Endothelial cell (in vitro differentiated cells): ENCODE measurements around the gene FARS2. TPM values are rescaled to one million over a fixed set of nuclear protein-coding genes. Genes with fewer than 3 reads are reported as not detected.

Experiments used
- DNase-seq: peaks from one replicate; pipeline ENCODE4 v3.0.0; 2021; ENCODE audit warnings: low spot score
- H3K27ac Mint-ChIP-seq: one replicate; pipeline ENCODE4 v1.8.0; 2021; ENCODE audit warnings: mixed read lengths, inconsistent platforms; ENCODE audit not compliant: unreplicated experiment
- H3K27me3 Mint-ChIP-seq: one replicate; pipeline ENCODE4 v1.8.0; 2021; ENCODE audit warnings: mild to moderate bottlenecking, moderate library complexity, mixed read lengths, inconsistent platforms; ENCODE audit not compliant: unreplicated experiment
- H3K36me3 Mint-ChIP-seq: one replicate; pipeline ENCODE4 v1.8.0; 2021; ENCODE audit warnings: mild to moderate bottlenecking, low read depth, mixed read lengths, inconsistent platforms; ENCODE audit not compliant: unreplicated experiment
- H3K4me1 Mint-ChIP-seq: one replicate; pipeline ENCODE4 v1.8.0; 2021; ENCODE audit warnings: mild to moderate bottlenecking, mixed read lengths, inconsistent platforms; ENCODE audit not compliant: unreplicated experiment
- H3K4me3 Mint-ChIP-seq: one replicate; pipeline ENCODE4 v1.8.0; 2021; ENCODE audit warnings: mild to moderate bottlenecking, mixed read lengths, inconsistent platforms; ENCODE audit not compliant: unreplicated experiment
- H3K9me3 Mint-ChIP-seq: one replicate; pipeline ENCODE4 v1.8.0; 2021; ENCODE audit warnings: mixed read lengths, inconsistent platforms; ENCODE audit not compliant: unreplicated experiment
- total RNA-seq: library from RNA; stranded (reverse); fragmentation: NEBNext Ultra II Directional; extraction: Animal tissue kit (Norgen Biotek cat#: 25700); gene quantifications from one replicate; pipeline ENCODE4 v1.2.1, GENCODE V29; 2021; ENCODE audit not compliant: unreplicated experiment
- TF ChIP-seq, protein P1 (sequence below): fragments of 200-600 bp; sonication (generic); IDR thresholded peaks from one replicate; pipeline ENCODE4 v1.5.0; 2021; ENCODE audit warnings: antibody characterized with exemption; ENCODE audit not compliant: unreplicated experiment

FARS2 gene
- total RNA-seq, 1 donor from 2014 or later, result 17.8 TPM

DNA sequence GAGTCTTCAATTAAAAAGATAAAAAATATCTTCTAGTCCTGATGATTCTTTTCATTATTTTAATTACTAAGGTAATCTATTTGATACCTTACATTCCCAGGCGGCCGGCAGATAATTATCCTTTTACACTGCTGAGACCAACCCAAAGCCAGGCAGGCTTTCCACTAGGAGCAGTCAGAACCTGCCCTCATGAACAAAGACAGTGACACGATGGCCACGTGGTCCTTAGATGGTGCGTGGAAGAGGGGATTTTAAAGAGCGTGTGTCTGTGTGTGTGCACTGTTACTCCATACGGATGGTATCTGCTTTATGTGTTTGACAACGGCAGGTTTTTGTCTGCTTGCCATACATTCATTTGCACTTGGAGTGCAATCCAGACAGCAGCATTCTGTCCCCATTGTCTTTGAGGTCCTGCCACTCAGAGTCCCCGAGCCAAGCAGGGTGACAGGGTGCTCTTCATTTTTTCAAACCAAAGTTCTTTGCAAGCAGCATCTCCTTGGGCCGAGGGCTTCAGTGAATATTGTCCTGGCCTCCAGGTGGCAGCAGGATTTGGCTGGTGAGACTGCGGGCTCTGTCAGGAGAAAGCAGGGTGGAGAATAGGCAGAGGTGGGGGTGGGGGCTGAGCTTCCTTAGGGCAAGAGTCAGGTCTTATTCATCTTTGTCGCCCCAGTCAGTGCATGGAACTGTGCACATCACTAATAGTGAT lies 484.9 kb downstream of the FARS2 start:
- Mint-ChIP-seq H3K9me3 (no peaks in the 10 kb centered on the region), H3K4me1 (peaks cover 25% of the 10 kb centered on the region)
- peak; percentile 31 for DNase-seq

DNA sequence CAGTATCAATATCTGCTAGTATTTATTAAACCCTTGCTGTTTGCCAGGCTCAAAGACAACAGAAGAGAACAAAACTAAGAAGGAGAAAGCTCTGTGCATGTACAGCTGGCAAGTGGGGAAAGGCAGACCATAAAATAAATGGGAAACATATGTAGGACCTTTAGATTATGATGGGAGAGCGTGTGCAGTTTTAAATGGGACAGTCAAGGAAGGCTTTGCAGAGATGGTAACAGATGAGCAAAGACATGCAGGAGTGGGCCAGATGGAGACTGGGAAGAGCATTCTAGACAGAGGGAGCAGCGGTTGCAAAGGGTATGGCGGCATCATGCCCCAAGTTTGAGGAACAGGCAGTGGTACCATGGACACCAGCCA lies 485.4 kb downstream of the FARS2 start:
- H3K4me1 Mint-ChIP-seq, result peaks cover 25% of the 10 kb centered on the region

More for the DNA sequence above, 484.9 kb downstream of the FARS2 start:
- no peaks in the 10 kb centered on the region for H3K36me3 Mint-ChIP-seq
- H3K4me3 Mint-ChIP-seq, result no peak overlapping the region
- H3K27me3 Mint-ChIP-seq, result peaks cover 2% of the 10 kb centered on the region
- TF ChIP-seq, protein P1, sequence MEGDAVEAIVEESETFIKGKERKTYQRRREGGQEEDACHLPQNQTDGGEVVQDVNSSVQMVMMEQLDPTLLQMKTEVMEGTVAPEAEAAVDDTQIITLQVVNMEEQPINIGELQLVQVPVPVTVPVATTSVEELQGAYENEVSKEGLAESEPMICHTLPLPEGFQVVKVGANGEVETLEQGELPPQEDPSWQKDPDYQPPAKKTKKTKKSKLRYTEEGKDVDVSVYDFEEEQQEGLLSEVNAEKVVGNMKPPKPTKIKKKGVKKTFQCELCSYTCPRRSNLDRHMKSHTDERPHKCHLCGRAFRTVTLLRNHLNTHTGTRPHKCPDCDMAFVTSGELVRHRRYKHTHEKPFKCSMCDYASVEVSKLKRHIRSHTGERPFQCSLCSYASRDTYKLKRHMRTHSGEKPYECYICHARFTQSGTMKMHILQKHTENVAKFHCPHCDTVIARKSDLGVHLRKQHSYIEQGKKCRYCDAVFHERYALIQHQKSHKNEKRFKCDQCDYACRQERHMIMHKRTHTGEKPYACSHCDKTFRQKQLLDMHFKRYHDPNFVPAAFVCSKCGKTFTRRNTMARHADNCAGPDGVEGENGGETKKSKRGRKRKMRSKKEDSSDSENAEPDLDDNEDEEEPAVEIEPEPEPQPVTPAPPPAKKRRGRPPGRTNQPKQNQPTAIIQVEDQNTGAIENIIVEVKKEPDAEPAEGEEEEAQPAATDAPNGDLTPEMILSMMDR, result no peak
- no peak overlapping the region for H3K27ac Mint-ChIP-seq

DNA sequence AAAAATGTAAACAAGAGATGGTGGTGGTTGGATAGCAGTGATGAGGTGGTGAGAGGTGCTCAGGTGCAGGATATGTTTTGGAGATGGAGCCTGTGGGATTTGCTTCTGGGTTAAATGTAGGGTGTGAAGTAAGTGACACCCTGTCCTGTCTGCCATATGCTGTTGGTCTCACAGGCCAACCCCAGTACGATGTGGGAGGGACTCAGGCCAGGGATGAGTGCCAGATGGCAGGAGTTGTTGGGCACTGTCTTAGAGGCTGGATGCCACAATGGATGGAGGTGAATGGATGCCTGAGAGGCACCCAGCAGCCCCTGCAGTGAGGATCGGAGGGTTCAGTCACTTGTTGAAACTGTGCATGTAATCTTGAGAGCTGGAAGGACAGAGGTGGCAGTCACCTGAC lies 486.1 kb downstream of the FARS2 start:
- no peaks in the 10 kb centered on the region for H3K9me3 Mint-ChIP-seq
- H3K27ac Mint-ChIP-seq, result no peak overlapping the region
- no peak for DNase-seq
- H3K36me3 Mint-ChIP-seq, result no peaks in the 10 kb centered on the region
- H3K4me1 Mint-ChIP-seq, result peaks cover 19% of the 10 kb centered on the region
- TF ChIP-seq, protein P1, result no peak
- H3K4me3 Mint-ChIP-seq, result no peak overlapping the region
- H3K27me3 Mint-ChIP-seq, result peaks cover 3% of the 10 kb centered on the region

More for the DNA sequence above, 485.4 kb downstream of the FARS2 start:
- TF ChIP-seq, protein P1, result no peak
- no peaks in the 10 kb centered on the region for H3K9me3 Mint-ChIP-seq
- peaks cover 3% of the 10 kb centered on the region for H3K27me3 Mint-ChIP-seq
- no peaks in the 10 kb centered on the region for H3K36me3 Mint-ChIP-seq
- no peak overlapping the region for H3K27ac Mint-ChIP-seq
- DNase-seq, result no peak
- no peak overlapping the region for H3K4me3 Mint-ChIP-seq

DNA sequence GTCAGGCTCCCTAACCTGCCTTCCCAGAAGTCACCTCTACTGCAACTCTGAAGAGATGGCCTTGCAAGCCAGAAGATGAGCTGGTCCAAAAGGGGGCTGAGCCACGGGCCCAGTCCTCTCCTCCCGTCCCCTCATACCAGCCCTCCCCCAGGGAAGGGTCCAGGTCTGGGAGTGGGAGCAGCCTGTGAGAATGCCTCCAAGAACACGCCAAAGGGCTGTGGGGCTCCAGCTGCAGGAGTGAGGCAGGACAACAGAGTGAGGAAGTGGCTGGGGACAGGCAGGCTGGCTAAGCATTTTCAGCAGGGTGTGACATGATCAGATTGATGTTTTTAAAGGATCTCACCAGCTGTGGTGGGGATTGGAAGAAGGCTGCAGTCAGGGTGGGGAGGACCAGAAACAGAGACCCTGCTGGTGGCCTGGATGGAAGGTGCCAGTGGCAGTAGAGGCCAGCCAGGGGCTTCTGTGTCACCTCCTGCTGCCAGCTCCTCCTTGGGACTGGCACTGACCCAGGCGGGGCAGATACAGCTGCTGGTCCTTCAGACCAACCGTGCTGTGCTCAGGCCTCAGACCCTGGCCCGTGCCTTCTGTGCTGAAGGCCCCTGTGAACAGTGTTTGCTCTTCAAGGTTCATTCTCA lies 487.8 kb downstream of the FARS2 start:
- DNase-seq, result no peak
- H3K27me3 Mint-ChIP-seq, result peaks cover 3% of the 10 kb centered on the region
- no peak overlapping the region for H3K4me3 Mint-ChIP-seq
- no peaks in the 10 kb centered on the region for H3K9me3 Mint-ChIP-seq
- TF ChIP-seq, protein P1, result no peak
- H3K36me3 Mint-ChIP-seq, result peaks cover 5% of the 10 kb centered on the region
- H3K4me1 Mint-ChIP-seq, result peaks cover 3% of the 10 kb centered on the region
- no peak overlapping the region for H3K27ac Mint-ChIP-seq

DNA sequence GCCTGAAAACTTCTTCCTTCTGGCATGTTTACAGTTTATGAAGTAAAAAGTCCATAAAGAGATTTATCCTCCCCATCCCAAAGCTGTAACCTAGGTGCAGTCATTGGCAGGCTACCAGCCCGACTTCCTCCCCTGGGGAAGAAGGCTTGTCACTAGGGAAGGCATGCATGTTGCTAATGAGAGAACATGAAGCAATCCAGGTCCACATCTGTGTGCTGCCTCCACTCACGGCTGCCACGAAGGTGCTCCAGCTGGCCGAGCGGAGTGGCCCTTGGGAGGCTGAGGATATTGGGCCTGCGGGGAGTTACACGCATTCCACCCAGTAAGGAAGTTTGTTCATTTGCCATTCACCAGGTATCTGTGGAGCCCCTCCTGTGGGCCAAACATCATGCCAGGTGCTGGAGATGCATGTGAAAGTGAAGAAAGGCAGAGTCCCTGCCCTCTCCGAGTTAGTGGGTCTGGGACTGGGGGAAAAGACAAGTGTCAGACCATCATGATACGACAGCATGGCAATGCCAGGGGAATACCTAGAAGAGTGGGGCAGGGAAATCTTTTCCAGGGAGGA lies 488.4 kb downstream of the FARS2 start:
- peaks cover 5% of the 10 kb centered on the region for H3K36me3 Mint-ChIP-seq
- TF ChIP-seq, protein P1, result no peak
- no peak for DNase-seq
- H3K4me3 Mint-ChIP-seq, result no peak overlapping the region
- peaks cover 3% of the 10 kb centered on the region for H3K27me3 Mint-ChIP-seq
- H3K27ac Mint-ChIP-seq, result no peak overlapping the region
- peaks cover 1% of the 10 kb centered on the region for H3K9me3 Mint-ChIP-seq
- H3K4me1 Mint-ChIP-seq, result peaks cover 3% of the 10 kb centered on the region
